Retina (tissue), 1 donor: ENCODE results near the gene C19orf47.

Experiments
- DNase-seq: peaks from one replicate; pipeline ENCODE4 v3.0.0-alpha.2; 2016

Gene C19orf47

DNA sequence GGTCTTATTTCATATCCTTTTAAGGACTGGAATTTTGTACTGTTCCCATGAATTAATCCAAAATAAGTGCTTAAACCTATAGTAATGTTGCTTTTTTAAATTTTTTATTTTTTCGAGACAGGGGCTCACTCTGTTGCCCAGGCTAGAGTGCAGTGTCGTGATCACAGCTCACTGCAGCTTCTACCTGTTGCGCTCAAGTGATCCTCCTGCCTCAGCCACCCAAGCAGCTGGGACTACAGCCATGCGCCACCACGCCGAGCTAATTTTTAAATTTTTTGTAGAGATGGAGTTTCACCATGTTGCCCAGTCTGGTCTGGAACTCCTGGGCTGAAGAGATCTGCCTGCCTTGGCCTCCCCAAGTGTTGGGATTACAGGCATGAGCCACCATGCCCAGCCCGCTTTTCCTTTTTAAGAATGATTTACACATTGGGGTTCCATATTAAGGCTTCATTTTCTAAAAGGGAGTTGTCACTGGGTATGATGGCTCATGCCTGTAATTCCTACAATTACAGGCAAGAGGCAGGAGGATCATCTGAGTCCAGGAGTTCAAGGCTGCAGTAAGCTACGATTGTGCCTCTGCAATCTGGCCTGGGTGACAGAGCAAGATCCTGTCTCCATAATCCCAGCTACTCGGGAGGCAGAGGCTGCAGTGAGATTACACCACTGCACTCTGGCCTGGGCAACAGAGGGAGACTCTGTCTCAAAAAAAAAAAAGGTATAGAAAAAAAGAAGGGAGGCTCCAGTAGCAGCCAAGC, 34.8 kb downstream of the C19orf47 start:
- DNase-seq: no peak

DNA sequence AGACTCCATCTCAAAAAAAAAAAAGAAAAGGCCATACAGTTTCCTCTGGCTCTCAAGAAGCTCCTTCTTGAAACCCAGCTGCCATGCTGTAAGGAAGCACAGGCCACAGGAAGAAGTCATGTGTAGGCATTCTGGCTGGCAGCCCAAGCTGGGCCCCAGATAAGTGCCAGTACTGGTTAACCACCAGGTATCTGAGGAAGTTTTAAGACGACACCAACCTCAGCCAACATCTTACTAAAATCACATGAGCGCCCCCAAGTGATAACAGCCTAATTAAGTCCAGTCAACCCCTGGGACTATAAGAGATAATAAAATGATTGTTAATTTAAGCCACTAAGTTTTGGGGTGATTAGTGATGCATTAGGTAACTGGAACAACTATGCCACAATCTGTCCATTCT, 35.7 kb downstream of the C19orf47 start:
- DNase-seq: no peak

DNA sequence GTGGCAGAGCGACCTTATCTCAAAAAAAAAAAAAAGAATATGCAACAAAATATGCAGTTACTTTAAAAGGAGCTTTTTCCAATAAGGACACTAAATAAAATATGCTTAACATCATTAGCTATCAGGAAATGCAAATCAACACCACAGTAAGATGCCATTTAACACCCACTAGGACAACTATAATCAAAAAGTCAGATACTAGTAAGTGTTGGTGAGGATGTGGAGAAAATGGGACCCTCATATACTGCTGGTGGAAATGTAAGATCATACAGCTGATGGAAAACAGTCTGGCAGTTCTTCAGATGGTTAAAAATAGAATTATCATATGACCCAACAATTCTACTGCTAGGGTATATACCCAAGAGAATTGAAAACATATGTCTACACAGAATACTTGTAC, 38.5 kb downstream of the C19orf47 start:
- DNase-seq: no peak

DNA sequence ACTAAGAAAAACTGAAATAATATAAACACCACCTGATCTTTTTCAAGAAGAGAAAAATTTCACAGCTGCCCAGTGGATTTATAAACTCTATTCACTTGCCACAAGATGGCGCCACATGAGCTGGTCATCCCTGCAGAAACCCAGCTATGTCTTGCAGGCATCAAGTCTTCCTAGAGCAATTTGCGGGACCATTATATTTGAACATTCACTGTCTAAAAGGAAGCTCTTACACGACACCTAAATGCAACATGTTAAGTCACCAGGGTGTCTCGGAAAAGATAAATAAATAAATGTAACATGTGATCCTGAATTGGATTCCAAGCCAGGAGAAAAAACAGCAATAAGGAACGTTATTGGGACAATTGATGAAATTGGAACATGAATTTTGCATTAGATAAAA, 42.8 kb downstream of the C19orf47 start:
- peak; percentile 56 for DNase-seq

DNA sequence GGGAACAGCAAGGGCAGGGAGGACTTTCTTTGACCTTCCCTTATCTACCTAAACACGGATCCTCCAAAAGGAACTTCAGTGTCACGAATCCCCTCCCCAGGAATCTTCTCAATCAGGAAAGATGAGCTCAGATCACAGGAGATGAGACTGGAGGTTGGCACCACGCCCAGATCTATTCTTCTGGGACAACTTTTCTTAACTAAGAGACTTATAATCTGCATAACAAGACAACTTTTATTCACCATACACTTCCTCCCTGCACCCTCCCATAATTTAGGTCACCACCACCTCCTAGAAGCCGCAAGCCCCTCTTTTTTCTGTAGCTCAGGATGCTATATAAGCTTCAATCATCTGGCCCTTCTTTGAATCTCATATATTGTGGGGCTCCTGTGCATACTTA, 43.9 kb downstream of the C19orf47 start:
- DNase-seq: no peak

DNA sequence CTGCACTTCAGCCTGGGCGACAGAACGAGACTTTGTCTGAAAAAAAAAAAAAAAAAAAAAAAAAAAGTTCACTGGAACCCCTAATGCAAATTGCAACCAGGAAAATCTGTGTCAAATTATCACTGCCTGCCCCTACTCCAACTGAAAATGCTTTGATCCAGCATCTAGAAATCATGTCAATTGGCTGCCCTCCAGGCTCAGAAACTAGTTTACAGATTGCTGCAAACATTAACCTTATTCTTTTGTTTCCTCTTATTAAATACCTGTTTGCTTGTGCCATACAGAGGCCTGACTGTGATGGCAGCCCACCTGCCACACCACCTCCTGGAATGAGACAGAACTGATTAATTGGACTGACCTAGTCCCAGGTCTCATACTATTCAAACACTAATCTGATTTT, 44.4 kb downstream of the C19orf47 start:
- no peak for DNase-seq

DNA sequence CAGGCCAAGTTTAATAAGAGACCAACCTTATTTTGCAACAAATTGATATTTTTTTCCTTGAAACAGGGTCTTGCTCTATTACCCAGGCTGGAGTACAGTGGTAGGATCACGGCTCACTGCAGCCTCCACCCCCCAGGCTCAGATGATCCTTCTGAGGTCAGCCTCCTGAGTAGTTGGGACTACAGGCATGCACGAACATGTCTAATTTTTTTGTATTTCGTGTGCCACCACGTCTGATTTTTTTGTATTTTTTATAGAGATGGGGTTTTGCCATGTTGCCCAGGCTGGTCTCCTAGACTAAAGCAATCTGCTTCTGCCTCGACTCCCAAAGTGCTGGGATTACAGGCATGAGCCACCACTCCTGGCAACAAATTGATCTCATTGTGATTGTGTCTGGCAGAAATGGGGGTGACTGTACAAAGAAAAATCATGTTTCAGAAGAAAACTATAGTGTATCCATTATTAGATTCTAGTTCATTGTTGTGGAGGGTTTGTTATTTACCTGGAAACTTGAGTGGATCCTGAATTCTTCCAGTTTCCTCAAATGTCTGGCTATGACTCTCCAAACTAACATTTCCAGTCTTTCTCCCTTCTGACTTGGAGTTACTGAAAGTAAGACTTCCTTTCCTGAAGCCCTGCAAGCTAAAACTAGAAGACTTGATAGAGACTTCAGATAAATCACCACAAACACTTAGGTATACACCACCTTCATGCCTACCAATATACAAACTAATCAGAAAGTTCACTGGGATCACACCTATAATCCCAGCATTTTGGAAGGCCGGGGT, 45.8 kb downstream of the C19orf47 start:
- DNase-seq: no peak

DNA sequence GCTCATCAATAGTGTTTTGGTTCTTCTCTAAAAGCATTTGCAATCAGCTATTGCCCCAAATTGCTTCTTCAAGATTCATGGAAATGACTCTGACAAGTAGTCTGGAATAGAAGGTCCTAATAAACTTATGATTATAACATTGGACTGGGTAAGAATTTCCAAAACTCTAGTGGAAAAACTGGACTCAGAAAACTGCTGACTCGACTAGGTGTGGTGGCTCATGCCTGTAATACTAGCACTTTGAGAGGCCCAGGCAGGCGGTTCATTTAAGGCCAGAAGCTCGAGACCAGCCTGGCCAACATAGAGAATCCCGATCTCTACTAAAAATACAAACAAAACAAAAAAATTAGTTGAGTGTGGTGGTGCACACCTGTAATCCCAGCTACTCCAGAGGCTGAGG, 47.5 kb downstream of the C19orf47 start:
- DNase-seq: no peak

DNA sequence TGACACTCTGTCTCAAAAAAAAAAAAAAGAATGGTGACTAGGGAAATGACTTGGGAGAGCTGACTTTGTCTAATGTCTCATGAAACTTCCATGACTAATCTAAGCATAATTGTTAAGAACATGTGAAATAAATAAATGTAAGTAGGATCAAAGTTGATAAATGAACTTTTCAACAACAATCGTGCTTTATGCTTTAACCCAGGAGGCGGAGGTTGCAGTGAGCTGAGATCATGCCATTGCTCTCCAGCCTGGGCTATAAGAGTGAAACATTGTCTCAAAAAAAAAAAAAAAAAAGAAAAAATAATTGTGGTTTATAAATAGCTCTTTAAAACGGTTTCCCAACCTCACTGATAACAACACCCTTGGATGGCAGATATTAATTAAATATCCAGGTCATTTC, 50.2 kb downstream of the C19orf47 start:
- DNase-seq: no peak

DNA sequence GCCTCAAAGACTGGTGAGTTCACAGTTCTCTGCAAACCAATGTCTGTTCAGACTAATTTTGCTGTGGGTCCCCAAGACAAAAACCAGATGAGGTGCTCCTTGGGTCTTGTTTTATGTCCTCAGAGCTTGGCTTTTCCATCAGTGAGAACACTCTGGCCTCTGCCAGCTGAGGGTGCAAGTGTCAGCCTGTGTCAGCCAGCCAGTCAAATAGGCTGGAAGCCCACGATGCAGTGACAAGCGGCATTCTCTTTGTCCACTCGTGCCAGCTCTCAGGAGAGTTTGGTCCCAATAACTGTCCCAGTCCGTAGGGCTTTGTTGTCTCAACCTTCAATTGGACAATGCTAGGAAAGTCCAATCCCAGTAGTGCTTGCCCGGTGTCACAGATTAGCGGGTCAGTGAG, 53.6 kb downstream of the C19orf47 start:
- no peak for DNase-seq

DNA sequence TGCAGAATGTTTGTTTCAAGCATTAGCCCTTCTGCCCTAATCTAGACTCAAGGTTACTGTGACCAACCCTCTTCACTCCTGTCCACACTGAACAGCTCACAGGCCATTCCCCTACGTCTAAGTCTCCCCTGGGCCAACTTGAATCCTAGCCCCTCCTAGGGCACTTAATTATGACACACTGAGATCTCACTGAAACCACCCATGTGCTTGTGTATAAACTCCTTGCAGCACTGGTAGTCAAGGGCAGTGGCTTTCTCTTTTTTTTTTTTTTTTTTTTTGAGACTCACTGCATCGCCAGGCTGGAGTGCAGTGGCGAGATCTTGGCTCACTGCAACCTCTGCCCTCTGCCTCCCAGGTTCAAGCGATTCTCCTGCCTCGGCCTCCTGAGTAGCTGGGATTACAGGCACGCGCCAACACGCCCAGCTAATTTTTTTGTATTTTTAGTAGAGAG, 61.2 kb downstream of the C19orf47 start:
- no peak for DNase-seq

DNA sequence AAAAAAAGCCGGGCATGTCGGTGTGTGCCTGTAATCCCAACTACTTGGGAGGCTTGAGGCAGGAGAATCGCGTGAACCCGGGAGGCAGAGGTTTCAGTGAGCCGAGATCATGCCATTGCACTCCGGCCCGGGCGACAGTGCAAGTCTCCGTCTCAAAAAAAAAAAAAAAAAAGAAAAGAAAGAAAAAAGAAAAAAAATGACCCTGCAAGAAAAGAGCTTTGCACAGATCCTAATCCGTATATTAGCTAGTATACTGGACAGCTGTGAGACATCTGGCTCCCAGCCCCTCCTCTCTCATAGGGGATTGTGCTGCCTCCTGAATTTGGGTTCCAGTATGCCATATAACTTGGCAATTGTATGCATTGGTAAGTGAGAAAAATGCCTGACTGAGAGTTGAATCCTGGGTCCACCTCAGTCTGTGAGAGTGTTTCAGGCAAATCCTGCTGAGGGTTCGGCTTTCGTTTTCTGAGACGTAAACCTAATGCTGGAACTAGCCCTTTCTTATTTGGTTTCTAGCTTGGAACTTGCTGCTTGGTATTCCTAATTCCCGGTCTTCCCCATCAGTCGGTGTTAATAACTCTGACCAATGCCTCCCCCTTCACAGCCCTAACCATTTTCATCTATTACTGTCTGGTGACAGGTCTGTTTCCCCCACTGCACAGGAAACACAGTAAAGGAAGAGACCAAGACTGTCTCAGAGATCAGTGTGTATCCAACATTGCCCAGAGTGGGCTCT, 61.8 kb downstream of the C19orf47 start:
- no peak for DNase-seq

DNA sequence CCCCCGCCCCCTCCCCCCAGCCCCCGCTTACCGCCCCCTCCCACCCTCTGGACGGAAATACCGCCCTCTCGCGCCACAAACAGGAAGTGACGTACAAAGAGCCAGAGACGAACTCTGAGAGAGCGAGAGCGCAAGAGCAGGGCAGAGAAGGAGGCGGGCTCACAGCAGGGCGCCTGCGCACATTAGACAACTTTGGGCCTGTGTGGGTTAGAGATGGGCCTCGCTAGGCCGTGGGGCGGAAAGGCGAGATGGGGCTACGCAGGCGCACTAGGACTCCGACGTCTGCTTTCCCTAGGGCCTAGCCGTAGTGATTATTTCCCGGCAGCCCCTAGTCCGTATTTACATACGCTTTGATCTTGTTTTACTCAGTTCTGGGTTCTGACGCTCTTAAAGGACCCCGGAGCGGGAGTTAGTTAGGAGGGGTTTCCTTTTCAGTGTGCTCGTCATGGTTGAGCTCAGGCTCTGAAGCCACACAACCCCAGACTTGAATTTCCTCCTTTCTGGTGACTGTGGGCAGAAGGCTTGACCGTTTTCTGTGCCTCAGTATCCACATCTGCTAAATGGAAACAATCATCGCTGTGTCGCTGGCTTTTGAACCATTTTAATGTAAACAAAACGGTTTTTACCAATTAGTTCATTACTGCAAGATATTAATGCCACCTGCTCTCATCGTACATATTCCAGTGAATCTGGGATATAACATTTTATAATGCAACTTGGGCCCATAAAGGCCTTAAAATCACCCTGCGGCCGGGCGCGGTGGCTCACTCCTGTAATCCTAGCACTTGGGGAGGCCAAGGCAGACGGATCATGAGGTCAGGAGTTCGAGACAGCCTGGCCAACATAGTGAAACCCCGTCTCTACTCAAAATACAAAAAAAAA, 62.6 kb downstream of the C19orf47 start:
- DNase-seq: peak; percentile 96

DNA sequence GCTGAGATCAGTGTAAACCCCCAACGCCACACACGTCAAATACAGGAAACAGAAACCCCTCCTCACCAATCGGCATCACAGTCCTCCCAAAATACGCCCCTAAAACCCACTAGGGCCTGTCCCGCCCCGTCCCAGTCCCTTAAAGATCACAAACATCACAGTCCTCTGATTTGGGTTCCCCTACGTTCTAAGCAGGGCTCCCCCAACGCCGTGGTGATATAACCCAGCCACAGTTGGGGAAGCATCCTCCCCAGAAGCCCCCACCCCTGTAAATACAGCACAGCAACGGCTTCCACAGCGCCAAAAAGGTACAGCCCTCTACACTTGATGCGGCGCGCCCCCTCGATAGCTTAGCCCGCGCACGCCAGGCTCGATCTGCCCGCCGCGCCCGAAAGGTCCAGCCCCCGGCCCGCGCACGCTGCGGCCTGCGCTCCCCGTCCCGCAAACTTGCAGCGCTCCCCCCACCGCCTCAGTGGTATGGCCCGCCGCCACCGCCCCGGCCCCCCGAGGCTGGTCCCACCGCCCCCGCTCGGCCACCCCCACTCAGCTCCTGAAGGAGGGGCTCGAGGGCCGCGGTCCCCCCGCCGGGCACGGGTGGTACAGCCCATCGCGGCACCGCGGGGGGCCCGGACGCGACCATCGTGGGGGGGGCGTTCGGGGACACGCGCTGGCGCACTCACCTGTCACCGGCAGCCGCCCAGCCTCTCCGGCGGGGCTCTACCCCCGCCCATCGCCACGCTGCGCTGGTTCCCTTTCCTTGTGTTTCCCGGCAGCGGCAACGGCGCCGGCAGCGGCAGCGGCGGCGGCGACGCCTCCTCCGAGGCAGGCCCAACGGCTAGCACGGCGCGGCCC, 63.5 kb downstream of the C19orf47 start, which contains the start of gene AKT2:
Gene AKT2 (minus strand): TSS at position 845 of the 852 bp plus-strand sequence. CDS start 20,078 bp downstream, outside the sequence.
- peak; percentile 96 for DNase-seq

DNA sequence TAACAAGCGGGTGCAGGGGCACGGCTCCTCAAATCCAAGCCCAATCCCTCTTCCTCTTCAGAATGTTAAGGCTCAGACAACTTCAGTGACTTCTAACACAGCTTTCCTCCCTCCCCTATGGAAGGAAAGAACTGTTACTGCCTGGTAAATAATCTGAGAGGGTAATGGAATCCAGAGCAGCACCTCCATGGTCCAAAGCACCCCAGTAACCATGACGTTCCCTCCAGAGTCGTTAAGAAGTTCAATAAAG, 64.0 kb downstream of the C19orf47 start:
- no peak for DNase-seq

DNA sequence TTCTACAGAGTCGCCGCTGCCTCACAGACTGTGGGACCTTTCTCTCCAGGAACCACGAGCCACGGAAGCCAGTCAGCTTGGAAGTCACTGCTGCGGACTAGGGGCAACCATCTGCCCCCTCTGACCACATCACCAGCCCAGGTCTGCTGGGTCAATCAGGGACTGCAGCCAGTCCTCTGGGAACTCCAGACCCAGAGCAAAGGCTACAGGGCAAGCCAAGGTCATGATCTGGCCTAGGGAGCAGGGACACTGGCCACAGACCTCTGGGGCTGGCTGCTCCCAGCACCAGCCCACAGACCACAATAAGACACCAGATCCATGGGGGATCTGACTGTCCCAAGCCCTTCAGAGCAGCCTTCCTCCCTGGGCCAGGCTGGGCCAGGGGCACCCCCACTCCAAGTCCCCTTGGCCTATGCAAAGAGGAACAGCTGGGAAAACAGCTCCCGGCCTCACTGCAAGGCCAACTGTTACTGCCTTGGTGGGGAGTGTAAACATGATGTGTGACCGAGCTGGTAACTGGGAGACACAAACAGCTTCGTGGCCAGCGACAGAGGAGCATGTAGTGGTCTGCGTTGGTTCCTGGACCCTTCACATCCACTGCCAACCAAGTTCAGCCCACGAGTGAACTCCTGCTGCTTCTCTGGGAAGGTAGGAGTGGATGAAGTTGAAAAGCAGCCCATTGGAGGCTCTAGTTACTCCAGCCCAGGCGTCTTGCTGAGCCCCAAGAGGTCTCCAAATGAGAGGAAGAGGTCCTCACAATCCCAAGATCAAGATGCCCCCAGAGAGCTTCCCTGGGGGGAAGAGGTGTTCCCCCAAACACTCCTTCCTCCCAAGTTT, 64.6 kb downstream of the C19orf47 start:
- DNase-seq: no peak

DNA sequence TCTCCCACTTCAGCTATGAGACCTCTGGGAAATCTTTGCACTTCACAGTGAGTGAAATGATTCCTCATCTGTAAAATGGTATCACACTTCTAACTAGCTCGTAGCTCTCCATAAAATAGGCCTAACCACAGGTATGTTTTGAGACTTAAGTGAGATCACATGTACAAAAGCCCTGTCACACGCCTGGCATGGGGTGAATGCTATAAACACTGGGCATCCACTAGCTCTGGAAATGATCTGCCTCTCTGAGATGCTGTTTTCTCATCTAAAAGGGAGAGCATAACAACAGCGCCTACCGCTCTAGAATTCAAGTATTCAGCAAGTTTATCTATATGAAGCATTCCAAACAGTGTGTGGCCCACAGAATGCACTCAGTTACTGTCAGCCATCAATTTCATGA, 65.3 kb downstream of the C19orf47 start:
- no peak for DNase-seq

DNA sequence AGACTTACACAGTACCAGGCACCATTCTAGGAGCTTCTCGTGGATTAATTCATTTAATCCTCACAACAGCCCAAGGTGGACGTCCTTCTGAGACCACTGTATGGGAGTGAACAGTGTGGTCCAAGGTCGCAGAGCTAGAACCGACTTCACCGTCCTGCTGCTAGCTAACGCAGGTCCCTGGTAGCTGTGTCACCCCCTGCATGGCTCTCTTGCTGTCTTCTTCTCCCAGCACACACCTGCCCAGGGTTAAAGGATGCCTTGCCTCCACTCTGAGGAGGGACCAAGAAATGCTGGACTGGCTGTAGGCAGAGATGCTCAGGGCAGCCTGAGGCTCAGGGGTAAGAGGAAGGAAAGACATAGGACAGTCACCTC, 66.0 kb downstream of the C19orf47 start:
- DNase-seq: no peak

DNA sequence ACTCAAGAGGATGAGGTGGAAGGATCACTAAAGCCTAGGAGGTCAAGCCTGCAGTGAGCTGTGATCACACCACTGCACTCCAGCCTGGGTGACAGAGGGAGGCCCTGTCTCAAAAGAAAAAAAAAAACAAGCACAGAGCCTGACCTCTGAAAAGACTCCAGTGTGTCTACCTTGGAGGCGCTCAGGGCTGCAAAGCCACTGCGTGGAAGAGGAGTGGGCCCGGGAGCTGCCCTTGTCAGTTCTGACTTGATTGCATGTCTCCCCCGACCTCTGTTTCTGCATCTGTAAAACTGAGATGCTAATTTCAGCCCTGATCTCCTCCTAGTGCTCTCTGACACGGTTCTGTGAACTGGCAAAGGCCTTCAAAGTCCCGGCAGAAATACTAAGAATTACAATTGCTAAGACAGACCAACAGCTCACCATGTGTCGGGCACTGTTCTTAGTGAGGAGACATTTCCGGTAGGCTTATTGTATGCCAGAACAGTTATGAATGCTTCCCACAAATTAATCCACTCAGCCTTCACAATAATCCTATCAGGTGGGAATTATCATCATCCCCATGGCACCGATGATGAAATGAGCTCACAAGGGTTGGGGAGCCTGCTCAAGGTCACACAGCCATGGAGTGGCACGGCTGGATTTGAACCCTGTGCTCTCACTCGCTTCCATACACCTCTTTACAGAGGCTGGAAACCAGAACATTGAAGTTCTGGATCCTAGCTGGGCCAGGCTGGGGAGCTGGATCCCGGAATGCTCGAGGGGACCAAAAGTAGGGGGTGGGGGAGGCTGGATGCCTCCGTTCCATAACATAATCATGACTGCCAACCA, 66.6 kb downstream of the C19orf47 start:
- no peak for DNase-seq
